ENCODE data around the gene PPP4C. TPM values are rescaled to one million over a fixed set of nuclear protein-coding genes. Genes with fewer than 3 reads are reported as not detected.

The PPP4C gene
- total RNA-seq, 4 donors from 2014 or later = 49.8 to 59.1 (median 56.3) TPM

DNA sequence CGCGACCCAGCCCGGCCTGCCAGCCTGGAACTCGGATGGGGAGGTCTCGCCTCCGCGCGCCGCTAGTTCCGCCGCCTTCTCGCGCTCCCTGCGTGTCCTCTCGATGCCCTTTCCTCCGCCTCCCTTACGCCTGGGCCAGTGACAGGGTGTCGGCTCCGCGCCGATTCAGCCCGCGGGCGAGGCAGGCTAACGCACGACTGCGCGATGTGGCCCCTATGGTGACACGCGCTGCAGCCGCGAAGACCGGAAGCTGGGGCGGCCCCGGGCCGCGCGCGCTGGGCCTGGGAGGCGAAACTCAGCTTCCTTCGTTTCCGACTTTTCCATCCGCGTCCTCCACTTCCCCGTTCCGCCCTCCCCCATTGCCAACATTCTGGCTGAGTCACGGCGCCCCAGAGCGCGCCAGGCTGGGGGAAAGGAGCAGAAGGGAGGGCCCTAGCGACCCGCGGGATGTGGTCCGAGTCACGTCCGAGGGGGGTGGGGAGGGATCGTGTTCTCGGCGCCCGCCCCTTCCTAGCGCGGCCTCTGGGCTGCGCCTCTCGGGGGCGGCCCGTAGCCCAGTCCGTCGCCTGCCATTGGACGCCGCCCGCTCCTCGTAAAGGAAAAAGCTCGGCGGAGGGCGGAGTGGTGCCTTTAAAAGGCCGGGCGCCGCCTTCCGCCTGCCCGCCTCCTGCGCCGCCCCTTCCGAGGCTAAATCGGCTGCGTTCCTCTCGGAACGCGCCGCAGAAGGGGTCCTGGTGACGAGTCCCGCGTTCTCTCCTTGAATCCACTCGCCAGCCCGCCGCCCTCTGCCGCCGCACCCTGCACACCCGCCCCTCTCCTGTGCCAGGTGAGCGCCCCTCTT, 10.5 kb upstream of the PPP4C start, which contains the start of gene ALDOA:
Gene ALDOA, plus strand, starts transcription at position 659 of the 841 bp plus-strand sequence. CDS start 1,138 bp downstream, outside the sequence.
- peak; percentile 89 for DNase-seq (ENCODE audit: low spot score)
- ATAC-seq (ENCODE audit: low FRiP score) = peak; percentile 95

DNA sequence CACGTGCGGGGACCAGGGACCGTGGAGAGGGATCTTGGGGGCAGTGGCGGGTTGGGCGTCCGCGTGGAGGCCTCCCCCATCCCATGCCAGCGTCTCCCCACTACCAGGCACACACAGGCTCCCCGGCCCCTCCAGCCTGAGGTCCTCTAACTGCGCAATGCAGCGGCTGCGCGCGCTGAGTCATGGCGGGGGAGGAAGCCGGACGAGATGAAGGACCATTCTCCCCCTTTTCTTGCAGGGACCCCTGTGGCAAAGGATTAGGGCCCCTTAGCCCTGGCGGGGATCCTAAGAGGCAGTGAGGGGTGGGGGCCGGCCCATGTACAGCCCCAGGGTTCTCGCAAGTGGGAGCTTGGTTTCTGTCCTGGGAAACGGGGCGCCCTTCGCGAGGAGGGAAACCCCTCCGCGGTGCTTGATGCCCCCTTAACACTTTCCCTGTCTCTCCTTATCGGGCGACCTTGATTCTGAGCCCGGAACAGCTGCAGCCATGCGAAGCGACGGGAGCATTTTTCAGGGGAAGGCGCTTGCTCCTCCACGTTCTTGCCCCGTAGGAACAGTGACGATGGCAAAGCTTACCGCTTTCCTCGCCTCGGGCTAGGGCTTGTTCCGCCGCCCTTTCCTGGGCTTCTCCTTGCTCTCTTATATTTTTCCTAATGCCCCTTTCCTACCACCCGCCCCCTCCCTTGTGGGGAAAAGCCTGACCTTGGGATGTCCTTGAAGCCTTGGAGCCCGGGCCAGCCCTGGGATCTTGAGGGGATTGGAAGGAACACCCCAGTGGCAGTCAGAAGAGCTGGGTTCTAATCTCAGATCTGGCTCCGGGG, 9.6 kb upstream of the PPP4C start:
- peak; percentile 62 for DNase-seq (ENCODE audit: low spot score)
- TF ChIP-seq, protein P1, sequence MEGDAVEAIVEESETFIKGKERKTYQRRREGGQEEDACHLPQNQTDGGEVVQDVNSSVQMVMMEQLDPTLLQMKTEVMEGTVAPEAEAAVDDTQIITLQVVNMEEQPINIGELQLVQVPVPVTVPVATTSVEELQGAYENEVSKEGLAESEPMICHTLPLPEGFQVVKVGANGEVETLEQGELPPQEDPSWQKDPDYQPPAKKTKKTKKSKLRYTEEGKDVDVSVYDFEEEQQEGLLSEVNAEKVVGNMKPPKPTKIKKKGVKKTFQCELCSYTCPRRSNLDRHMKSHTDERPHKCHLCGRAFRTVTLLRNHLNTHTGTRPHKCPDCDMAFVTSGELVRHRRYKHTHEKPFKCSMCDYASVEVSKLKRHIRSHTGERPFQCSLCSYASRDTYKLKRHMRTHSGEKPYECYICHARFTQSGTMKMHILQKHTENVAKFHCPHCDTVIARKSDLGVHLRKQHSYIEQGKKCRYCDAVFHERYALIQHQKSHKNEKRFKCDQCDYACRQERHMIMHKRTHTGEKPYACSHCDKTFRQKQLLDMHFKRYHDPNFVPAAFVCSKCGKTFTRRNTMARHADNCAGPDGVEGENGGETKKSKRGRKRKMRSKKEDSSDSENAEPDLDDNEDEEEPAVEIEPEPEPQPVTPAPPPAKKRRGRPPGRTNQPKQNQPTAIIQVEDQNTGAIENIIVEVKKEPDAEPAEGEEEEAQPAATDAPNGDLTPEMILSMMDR (IDR thresholded peaks at IDR 0.05) = no peak
- ATAC-seq (ENCODE audit: low FRiP score) = peak; percentile 50

More for the DNA sequence above, 10.5 kb upstream of the PPP4C start, which contains the start of gene ALDOA:
- TF ChIP-seq, protein P1 (IDR thresholded peaks at IDR 0.05) = no peak

GRCh38 chr16:30066761-30067583, 8.8 kb upstream of the PPP4C start:
- TF ChIP-seq, protein P1 (IDR thresholded peaks at IDR 0.05) = no peak
- DNase-seq (ENCODE audit: low spot score) (no peak), ATAC-seq (ENCODE audit: low FRiP score) (no peak)

DNA sequence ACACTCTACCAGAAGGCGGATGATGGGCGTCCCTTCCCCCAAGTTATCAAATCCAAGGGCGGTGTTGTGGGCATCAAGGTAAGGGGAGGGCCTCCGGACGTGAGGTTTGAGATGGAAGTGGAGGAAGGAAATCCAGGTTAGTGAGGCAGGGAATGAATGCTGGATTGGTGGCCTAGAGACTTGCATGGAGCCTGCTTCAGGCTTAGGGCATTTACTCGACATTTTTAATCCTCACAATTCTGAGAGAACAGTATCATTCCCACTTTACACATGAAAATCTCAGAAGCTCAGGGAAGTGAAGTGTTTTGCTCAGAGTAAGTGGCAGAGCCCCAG, 8.2 kb upstream of the PPP4C start:
- TF ChIP-seq, protein P1 (IDR thresholded peaks at IDR 0.05) = no peak
- ATAC-seq (ENCODE audit: low FRiP score) (no peak), DNase-seq (ENCODE audit: low spot score) (no peak)

DNA sequence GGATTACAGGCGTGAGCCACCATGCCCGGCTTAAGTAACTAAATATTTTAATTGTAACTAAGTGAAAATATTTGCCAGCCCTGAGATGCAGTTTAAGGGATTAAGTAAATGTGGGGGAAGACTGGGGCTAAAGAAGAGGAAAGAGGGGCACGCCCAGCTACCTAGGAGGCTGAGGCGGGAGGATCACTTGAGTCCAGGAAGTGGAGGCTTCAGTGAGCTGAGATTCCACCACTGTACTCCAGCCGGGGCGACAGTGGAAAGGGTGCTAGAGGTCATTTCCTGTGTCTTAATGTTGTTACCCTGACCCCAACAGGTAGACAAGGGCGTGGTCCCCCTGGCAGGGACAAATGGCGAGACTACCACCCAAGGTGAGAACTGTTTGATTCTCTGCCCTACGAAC, 7.5 kb upstream of the PPP4C start:
- TF ChIP-seq, protein P1 (IDR thresholded peaks at IDR 0.05) = no peak
- ATAC-seq (ENCODE audit: low FRiP score) (no peak), DNase-seq (ENCODE audit: low spot score) (no peak)

DNA sequence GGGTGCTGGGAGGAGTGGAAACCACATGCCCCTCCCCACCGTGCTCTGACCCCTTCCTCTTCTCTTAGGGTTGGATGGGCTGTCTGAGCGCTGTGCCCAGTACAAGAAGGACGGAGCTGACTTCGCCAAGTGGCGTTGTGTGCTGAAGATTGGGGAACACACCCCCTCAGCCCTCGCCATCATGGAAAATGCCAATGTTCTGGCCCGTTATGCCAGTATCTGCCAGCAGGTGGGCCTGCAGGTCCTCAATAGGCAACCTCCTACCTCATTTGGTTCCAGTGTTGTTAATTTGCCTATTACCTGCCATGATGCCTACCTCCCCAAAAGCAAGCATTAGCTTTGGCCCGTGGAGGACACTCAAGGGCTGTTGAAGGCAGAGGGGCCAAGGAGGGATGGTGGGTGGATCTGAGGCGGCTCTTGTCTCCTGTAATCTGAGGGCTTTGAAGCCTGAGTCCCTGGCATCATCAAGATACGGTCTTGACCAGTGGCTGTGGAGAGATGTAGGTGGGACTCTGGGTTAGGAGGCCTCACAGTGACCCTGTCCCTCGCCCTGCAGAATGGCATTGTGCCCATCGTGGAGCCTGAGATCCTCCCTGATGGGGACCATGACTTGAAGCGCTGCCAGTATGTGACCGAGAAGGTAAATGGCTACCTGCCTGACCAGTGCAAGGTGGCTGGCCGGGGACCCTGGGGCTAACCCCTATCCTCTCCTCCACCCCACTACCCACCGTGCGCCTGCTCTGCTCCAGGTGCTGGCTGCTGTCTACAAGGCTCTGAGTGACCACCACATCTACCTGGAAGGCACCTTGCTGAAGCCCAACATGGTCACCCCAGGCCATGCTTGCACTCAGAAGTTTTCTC, 6.8 kb upstream of the PPP4C start:
- TF ChIP-seq, protein P1 (IDR thresholded peaks at IDR 0.05) = no peak
- DNase-seq (ENCODE audit: low spot score) = no peak
- ATAC-seq (ENCODE audit: low FRiP score) = no peak
